GM19324 (cell line): ENCODE data around the gene SEZ6L.

ENCODE experiments used
- ATAC-seq: cut with Tn5 transposase; IDR thresholded peaks from one replicate; pipeline ENCODE4 v1.9.1; 2021; ENCODE audit warnings: mild to moderate bottlenecking, moderate library complexity; ENCODE audit not compliant: unreplicated experiment, low FRiP score

SEZ6L gene

GRCh38 chr22:26238596-26238995 is 69.3 kb downstream of the SEZ6L start:
- no peak for ATAC-seq

- no peak for ATAC-seq
Observed at GRCh38 chr22:26239581-26239980, 70.3 kb downstream of the SEZ6L start.

- no peak for ATAC-seq
Observed at GRCh38 chr22:26241361-26241760, 72.1 kb downstream of the SEZ6L start.

- no peak for ATAC-seq
Observed at GRCh38 chr22:26245001-26245400, 75.7 kb downstream of the SEZ6L start.

GRCh38 chr22:26246552-26246951 is 77.3 kb downstream of the SEZ6L start:
- ATAC-seq, result no peak

- no peak for ATAC-seq
Observed at GRCh38 chr22:26251869-26252268, 82.6 kb downstream of the SEZ6L start.

DNA sequence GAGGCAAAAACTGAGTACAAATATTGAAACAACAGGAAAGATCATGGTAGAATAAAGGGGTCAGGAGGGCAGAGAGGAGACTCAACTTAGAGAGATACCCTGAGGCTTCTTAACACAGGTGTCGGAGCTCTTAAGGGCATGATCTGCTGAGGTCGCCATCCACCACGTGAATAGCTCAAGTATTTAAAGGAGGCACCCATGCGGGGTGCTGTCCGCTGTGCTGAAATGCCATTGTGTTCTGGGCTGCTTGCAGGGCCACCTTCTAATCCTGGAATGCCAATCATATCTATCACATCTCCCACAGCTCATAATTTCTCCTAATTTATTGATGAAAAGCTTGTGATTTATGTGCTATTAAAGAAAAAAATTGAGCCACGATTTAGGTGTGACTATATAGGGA is 90.2 kb downstream of the SEZ6L start:
- ATAC-seq, result no peak

DNA sequence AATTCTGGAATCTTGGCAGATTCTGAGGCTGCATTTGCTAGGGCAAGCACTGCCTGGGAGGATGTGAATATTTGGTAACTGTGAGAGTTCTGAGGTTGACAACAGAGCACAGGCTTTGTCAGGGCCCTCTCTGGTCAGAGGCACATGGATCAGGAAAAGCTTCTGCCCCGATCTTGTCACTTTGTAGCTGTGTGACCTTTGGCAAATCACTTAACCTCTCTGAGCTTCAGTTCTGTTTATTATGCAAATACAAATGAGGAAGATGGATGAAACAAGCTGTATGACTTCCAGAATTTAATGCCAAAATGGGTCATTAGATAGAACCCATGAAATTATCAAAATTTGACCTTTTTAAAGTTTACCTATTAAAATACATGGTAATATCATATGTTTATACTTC is 94.9 kb downstream of the SEZ6L start:
- ATAC-seq, result no peak

GRCh38 chr22:26265281-26265680 is 96.0 kb downstream of the SEZ6L start:
- ATAC-seq, result no peak

- ATAC-seq, result no peak
Observed at GRCh38 chr22:26265909-26266308, 96.6 kb downstream of the SEZ6L start.

GRCh38 chr22:26267856-26268255 is 98.6 kb downstream of the SEZ6L start:
- no peak for ATAC-seq

- ATAC-seq, result no peak
Observed at GRCh38 chr22:26269572-26269971, 100.3 kb downstream of the SEZ6L start.

- no peak for ATAC-seq
Observed at GRCh38 chr22:26271427-26271826, 102.2 kb downstream of the SEZ6L start.

GRCh38 chr22:26273011-26273675 is 103.9 kb downstream of the SEZ6L start:
- no peak for ATAC-seq

DNA sequence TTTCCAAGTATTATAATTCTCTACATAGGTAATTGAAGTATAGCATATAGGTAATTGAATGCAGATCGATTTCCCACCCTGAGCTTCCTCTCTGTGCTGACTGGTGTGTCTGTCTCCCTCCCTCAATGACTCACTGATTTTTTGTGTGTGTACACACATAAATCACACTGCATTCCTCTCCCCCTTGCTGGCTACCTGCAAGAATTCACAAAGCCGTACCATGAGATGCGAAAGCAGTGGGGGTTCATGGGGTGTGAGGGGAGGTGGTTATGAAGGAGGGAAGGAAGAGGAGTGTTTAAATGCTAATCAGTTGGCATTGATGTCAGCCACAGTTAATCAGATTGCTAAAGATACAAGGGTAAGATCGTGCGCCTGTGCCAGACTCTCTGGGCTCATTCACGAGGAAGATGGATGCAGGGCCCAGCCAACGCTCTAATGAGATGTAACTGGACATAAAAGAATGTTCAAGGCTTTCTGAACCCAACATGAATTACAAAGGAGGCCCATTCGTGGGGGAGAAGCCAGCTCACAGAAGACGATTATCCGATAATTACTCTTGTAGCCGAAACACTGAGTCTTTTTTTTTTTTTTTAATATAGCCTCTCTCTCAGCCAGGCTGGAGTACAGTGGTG is 107.4 kb downstream of the SEZ6L start:
- no peak for ATAC-seq

DNA sequence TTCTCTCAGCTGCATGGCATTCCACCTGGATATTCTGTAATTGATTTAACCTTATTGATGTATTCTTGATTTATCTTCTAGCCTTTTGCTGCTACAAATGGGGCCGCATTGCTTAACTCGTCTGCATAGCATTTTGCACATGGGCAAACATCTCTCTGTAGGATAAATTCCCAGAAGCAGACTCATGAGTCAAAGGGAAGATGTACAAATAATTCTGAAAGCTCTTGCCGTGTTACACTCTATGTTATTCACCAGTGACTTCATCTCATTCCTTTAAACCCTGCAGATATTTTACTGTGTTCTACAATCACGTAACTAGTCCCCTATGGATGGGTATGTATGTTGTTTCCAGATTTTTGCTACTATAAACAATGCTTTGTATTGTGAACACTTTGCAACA is 112.7 kb downstream of the SEZ6L start:
- ATAC-seq, result no peak

DNA sequence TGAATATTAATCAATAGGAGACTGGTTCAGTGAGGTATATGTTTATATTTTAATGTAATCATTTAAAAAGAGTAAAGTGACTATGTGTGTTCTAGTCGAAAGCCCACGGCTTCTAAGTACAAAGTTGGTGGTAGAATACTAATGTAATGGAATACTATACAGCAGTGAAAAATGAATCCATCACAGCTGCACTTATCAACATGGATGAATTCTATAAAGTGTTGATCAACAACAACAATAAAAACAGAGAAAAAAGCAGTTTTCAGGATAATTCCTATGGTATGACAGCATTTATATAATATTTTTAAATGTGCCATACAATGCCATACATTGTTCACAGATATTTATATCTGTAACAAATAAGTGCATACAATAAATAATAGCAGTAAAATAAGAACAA is 114.1 kb downstream of the SEZ6L start:
- no peak for ATAC-seq

DNA sequence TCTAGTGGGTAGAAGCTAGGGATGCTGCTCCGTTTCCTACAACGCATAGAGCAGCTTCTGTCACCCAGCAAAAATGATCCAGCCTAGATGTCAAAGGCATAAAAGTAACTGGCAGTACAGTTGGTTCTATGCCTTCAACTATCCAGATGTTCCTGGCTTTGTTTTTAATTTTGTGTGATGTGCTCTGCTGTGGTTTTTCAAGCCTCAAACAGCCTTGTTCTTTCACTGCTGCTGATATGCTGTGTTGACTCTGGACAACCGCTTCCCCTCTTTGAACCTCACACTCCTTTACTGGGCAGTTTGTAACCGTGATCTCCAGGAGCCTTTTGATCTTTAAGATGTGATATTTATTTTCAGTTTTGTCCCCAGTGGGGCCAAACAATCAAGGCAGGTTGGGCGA is 116.4 kb downstream of the SEZ6L start:
- ATAC-seq, result no peak

- ATAC-seq, result no peak
Observed at GRCh38 chr22:26286091-26286820, 117.0 kb downstream of the SEZ6L start.

GRCh38 chr22:26287382-26288225 is 118.3 kb downstream of the SEZ6L start:
- ATAC-seq, result no peak

DNA sequence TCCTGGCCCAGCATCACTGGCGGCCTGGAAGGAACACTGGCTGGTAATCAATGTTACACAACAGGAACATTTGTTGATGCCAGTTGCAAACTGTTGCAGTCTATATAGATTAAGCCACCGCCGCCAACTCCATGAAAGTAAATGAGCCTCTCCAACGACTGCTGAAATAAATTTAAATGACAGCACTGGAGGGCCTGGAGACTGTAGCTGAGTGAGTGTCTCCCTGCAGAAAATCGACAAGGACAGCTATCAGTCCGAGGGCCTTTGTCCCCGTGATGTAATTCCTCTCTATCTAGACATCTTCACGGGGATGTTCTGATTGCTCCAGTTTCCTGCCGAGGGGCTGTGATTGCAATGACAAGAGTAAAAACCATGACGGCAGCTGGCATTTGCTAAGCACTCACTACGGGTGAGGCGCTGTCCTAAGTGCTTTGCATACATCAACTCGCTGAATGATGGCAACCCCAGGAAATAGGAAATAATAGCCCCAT is 120.4 kb downstream of the SEZ6L start:
- ATAC-seq, result no peak
